Measurements from ENCODE around the gene GARIN5A.

The GARIN5A gene

DNA sequence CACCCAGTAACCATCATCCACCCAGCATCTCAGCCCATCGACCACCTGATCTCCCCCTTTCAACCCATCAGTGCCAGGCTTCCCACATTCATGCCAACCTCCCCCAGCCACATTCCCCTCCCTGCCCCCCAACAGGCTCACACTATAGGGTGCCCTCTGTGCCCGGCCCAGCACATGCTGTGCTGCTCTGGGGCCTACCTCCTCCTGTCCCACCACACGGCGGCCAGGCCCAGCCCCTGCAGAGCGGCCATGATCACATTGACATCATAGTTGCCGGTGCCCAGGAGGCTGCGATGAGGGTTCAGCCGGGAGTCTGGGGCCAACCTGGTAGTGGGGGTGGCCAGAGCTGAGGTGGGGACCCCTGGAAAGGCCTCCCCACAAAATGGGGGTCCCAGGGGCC lies 30.7 kb upstream of the GARIN5A start:
- DNase-seq: no peak

DNA sequence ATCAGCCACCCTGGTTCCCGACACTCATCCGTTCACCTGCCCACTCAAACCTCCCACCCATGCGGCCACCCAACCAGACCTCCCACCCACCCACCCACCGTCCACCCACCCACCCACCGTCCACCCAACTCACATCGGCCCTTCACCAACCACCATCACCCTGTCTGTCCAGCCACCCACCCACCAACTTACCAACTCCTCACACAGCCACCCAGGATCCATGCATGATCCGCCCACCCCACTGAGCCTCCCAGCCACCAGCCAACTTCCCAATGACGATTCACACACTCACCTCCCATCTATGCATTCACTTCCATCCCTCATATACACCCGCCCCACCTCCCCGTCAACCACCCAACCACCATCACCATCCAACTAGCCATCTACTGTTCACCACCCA lies 30.1 kb upstream of the GARIN5A start:
- no peak for DNase-seq

DNA sequence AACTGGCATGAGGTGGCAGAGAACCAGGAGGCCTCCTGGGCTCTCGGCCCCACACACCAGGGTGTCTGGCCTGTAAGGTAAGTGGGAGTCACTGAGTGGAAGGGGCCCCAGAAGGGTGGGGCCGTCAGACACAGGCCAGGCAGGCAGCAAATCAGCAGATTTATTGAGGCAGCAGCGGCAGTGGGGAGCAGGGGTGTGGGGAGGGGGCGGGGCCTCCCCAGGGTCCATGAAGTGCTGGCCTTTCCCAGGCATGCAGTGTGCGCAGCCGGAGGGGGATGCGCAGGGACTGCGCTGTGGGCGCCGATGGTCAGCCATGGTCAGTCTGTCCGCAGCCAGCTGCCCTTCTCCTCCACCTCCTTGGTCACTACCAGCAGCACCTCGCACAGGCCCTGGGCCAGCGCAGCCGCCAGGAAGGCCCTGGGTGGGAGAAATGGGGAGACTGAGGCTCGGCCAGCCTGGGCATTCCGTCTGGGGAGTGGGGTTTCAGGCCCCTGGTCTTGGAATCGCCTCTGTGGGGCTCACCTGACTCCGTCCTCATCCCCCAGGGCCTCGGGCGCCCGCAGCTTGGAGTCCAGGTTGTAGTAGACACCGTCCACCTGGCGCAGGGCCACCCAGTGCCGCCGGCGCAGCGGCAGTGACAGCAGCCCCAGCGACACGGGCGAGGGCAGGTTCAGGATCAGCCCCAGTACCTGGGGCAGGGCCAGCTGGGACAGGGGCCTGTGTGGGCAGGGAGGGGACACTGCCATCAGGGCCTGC lies 29.4 kb upstream of the GARIN5A start:
- no peak for DNase-seq

DNA sequence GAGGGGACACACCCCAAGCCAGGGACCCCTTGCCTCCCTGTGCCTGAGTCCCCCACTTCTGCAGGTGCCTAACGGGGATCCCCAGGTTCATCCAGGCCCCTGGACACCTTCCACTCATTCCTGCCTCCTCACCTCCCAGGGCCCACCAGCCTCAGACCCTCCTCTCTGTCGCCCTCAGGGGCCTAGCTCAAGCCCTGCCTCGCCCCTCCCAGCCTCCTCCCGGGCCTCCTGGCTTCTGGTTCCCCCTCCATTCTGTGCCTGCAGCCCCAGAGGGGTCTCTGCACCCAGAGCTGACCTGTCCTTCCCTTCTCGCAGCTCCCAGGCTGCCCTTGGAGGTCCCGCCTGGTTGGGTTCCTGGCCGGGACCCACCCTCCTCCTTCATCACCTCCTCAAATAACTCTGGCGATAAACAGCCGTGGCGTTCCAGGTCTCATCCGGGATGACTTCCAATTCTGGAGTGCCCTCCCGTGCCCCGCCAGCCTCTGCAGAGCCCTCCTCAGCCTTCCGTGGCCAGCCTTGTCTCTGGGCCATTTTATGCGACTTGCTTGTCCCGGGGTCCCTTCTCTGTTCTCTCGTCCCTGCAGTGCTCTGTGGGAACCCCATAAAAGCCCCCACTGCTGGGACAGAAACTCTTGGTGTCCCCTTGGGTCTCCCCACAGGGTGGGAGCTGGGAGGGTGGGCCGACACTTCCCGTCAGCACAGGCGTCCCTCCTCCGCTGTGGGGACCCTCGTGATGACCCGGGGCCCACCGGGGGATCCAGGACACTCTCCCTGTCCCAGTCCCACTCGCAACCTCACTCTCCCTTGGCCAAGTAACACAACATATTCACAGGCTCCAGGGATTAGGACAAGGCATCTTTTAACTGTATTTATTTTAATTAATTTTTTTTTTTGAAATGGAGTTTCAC lies 25.2 kb upstream of the GARIN5A start:
- DNase-seq: no peak

DNA sequence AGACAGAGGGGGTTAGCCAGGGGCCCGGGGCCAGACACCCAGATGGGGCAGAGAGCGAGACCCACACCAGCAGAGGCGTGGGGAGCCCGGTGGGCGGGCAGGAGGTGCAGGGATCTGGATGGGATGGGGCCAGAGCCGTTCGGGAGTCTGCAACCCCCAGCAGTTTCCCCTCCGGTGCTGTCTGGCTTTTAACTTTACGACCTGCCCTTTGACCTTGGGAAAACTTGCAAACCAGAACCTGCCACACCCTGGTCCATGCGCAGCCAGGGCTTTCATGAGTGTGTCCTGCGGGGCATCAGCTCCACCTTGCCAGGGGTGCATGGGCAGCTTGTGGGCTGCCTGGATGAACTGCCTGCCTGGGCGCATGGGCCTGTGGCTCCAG lies 24.5 kb upstream of the GARIN5A start:
- no peak for DNase-seq

DNA sequence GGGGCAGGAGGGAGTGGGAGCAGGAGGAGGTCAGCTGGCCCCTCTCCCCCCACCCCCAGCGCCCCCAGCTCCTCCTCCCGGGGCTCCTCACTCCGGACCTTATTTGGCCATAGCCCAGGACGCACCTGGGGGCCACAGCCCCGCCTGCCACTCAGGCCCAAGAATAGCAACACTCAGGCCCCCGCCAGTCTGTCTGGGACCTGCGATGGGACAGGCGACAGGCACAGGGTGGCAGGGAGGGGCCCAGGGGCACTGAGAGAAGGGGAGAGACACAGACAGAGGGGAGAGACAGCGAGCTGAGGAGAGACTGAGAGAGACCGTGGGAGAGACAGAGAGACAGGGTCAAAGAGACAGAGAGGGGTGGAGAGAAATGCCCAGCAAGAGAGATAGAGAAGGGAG lies 24.1 kb upstream of the GARIN5A start:
- DNase-seq: no peak

DNA sequence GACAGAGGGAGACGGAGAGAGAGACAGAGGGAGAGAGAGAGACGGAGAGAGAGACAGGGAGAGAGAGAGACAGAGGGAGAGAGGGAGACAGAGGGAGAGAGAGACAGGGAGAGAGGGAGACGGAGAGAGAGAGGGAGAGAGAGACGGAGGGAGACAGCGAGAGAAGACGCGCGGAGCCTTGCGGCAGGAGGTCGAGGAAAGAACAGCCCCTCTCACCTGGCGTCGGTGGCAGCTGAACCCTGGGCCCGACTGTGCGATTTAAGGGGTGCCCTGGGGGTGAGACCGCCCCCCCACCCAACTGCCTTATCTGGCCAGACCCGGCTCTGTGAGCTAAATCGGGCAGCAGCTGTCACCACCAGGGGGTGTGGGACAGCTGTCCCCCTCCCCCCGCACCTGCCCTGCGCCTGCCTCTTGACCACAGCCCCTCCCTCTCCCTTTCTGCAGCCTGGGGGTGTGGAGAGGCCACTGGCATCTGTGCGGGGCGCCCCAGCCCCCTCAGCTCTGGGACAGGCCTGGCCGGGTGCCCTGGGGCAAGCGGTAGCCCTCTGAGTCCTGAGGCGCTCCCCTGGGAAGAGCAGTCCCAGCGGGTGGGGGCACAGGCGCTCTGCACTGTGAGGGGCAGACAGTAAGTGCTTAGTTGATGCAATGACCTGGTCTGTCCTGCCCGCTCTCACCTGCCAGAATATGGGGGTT lies 23.6 kb upstream of the GARIN5A start:
- DNase-seq: no peak

DNA sequence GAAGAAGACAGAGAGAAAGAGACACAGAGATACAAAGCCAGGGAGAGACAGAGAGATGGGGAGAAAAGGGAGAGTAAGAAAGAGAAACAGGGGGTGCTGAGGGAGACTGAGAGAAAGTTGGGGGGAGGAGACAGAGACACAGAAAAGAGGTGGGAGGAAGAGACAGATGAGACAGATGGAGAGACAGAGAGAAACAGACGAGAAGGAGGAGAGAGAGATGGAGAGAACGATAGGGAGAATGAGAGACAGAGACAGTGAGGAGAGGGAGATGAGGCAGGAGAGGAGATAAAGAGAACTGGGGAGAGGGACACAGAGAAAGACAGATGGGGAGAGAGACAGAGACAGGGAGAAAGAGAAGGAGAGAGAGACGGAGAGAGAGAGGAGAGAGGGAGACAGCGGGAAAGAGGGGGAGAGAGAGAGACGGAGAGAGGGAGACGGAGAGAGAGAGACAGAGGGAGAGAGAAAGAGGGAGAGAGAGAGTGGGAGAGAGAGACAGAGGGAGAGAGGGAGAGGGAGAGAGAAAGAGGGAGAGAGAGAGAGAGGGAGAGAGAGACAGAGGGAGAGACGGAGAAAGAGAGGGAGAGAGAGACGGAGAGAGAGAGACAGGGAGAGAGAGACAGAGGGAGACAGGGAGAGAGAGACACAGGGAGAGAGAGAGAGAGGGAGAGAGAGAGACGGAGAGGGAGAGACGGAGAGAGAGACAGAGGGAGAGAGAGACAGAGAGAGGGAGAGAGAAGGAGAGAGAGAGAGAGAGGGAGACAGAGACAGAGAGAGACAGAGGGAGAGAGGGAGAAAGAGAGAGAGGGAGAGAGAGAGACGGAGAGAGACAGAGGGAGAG lies 21.8 kb upstream of the GARIN5A start:
- DNase-seq: no peak

DNA sequence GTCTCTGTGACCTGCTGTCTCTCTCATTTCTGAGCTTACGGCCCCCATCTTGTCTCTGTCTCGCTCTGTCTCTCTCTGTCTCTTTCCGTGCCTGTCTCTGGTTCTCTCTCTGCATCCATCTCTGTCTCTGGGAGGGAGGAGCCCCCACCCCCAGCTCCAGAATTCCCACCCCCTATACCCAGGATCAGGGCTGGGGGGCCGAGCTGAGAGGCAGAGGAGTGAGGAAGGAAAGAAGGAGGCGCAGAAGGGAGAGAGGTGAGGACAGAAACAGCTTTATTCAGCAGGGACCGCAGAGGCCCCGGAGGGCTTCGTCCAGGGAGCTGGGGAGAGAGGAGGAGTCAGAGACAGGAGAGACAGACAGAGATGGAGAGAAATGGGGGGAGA lies 20.4 kb upstream of the GARIN5A start:
- DNase-seq: no peak

DNA sequence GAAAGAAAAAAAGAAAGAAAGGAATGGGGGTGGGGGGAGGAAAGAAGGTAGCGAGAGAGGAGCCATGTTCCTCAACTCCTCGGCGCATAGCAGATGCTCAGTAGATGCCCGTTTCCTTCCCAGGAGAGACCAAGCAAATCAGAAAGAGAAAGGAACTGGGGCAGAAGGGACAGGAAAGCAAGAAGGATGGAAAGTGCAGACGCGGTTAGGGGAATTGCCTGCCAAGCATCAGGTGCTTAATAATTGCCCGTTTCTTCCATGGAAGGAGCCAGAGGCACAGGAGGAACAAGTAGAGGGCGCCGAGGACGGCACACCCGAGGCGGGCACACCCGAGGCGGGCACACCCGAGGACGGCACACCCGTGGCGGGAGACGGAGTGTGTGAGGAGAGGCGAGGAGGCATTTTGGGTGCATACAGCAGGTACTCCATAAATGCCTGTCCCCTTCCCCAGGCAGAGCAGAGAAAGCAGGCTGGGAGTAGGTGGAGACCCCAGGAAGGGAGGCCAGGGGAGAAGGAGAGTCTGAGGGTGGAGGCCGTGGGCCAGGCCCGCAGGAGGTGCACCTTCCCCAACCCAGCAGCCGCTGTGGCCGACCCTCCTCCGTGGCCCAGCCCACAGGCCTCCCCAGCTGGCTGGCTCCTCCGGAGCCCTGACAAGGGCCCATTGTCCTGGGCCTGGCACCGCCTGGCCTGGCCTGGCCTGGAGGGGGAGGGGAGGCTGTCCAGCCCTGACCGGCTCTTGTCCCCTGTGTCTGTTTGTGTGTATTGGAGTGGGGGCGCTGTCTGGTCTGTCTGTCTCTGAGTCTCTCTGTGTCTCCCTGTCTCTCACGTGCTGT lies 19.8 kb upstream of the GARIN5A start:
- DNase-seq: no peak

DNA sequence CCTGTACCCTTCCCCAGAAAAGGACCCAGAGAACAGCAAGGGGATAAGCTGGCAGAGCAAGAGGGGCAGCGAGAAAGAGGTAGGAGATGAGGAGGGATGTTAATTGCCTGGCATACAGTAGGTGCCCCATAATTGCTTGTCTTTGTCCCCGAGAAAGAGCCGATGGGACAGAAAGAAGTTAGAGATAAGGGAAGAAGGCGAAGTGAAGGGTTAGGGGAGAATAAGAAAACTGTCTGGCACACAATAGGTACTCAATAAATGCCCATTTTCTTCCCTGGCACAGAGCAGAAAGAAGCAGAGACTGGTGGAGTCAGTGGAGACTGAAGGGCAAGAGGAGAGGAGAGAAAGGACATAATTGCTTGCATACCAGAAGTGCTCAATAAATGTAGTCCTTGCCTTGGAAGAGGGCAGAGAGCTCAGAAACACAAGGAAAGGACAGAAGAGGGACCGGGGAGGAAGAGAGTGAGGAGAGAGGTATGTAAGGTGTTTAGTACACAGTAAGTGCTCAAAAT lies 18.4 kb upstream of the GARIN5A start:
- no peak for DNase-seq

DNA sequence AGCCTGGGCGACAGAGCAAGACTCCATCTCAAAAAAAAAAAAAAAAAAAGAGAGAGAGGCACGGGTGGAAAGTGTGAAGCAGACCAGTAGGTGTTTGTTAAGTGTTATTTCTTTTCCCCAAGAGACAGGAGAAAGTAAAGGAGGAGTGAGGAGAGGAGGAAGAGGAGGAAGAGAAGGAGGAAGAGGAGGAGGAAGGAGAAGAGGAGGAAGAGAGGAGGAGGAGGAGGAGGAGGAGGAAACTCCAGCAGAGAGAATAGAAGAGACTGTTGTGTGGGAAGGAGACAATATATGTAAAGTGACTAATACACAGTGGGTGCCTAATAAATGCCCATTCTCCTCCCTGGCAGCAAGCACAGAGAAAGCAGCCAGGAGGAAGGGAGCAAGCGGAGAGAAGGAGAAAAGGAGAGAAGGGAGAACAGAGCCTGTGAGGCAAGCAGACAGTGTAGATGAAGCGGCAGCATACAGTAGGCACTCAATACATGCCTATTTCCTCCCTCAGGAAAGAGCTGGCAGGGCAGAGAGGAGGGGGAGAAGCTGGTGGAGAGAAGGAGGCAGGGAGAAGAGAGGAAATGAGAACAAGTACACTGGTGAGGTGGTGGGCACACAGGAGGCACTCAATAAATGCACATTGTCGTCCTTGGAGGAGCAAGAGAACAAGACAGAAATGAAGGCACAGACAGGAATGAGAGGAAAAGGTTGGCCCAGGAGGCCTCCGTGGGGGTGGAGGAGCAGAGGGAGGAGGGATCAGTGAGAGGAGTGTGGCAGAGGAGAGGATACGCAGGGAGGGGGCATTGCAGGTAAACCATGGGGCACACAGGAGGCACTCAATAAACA lies 17.8 kb upstream of the GARIN5A start:
- DNase-seq: no peak

DNA sequence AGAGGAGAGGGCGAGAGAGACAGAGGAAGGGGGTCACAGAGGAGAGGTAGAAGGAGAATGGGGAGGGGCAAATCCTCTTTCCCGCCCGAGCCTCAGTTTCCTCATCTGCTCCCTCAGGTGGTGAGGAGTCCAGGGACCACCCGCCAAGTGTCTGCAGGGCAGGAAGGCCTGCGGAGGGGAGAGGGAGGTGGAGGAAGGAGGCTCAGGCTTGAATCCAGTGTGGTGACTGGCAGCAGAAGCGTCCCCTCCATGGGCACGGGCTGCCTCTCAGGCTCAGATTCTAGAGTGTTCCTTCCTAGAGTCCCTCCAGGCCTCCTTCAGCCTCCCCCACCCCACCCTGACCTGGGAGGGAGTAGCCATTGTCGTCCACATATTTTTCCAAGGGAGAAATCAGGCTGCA lies 16.5 kb upstream of the GARIN5A start:
- DNase-seq: no peak

DNA sequence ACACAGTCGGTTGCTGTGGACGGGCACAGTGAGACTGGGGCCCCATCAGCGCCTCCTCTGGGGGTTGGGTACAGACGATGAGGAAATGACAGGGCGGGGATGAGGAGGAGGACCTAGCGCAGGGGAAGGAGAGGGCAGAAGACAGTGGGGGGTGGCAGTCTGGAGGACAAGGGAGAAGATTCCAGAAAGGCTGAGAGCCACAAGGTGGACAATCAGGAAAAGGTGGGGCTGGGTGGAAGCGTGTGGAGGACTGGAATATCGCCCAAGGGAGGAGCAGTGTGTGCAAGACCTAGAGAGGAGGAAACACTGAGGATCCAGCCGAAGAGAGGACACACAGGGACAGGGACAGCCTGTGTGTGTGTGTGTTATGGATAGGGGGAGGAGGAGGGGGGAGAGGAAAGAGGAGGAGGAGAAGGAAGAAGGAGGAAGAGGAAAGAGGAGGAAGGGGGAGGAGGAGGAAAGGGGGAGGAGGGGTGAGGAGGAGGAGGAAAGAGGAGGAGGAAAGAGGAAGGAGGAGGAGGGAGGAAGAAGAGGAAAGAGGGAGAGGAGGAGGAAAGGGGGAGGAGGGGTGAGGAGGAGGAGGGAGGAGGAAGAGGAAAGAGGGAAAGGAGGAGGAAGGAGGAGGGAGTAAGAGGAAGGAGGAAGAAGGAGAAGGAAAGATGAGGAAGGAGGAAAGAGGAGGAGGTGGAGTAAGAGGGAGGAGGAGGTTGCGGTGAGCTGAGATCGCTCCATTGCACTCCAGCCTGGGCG lies 15.8 kb upstream of the GARIN5A start:
- no peak for DNase-seq

DNA sequence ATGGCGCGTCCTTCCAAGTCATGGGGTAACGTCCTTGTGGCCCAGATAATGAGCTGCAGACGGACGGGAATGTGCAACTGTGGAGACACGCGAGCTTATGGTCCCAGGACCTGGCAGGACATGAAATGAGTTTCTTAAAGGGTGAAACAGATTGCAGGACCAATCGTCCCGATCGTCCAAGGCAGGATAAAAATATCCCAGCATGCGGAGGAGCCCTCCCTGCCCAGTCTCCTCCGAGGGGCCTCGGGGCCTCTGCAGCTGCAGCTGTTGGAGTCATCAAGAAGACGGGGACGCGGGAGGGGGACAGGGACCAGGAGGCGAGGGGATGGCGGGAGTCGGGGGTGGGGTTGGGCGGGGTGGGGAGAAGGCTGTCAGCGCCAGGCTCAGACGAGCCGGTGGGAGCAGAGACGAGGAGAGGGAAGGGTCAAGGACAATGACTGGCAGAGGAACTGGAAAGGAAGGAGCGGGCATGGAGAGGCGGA lies 14.4 kb upstream of the GARIN5A start:
- DNase-seq: no peak

DNA sequence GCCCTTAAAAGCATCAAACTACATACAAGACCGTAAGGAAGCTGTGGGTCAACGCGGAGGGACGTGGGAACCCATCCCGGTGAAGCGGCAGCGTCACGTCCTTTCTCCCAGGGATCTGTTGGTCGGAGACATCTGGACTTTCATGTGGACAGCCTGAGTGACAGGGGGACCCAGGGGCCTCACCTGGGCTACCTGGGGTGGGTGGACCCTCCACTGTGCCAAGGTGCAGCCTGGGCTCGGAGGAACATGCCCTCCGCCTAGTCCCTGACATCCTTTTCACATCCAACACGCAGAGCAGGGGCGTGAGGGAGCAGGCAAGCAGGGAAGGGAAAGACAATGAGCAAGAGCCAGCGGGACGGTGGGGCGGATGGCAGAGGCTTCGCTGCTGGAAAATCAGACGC lies 13.8 kb upstream of the GARIN5A start:
- DNase-seq: no peak

DNA sequence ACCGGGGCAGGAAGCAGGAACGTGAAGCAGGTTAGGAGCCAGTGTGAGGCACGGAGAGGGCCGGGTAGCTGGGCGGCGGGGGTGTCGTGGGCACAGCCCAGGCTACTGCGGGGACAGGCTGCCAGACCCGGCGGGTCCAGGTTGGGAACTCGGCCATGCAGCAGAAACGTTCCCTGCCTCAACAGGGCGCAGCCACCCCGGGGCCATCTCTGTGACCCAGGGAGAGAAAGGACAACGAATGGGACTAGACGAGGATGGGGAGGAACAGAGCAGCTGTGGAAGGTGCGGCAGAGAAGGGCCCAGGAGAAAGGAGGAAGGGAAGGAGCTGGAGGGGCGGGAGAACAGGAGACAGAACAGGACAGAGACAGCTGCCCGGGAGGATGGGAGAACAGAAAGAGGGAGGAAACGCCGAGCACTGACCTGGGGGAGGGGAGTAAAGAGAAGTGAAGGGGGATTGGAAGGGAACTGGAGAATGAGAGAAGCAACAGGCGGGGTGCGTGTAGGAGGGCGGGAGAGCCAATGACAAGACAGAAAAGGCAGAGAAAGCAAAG lies 12.9 kb upstream of the GARIN5A start:
- DNase-seq: no peak

DNA sequence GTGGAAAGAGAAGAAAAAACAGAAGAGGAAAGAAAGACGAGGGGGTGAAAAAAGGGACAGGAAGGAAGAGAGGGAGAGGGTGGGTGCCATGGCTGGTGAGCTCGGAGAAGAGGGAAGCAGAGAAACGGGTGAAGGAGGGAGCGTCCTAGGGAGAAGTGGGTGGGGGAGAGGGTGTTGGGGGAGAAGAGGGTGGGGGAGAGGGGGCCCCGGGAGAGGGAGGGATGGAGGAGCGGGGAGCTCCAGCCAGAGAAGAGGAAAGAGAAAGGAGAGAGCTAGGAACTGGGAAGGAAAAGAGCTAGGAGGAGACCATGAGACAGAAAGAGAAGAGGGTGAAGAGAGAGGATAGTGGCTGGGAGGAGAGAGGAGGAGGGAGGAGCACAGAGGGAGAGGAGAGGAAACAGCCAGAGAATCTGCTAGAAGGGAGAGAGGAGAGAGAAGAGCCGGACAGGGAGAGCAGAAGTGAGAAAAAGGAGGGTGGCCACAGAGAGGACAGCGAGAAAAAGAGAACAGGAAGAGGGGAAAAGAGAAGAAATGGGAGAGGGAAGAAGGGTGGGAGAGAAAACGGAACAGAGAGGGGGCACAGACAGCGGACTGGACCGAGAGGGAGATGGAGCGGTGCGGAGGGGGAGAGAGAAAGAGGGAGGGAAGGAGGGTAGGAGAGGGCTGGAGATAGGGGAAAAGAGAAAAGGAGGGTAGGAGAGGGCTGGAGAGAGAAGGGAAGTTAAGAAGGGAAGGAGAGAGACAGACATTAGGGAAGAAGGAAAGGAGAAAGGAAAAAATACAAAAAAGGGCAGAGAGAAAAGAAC lies 11.9 kb upstream of the GARIN5A start:
- DNase-seq: no peak
